ENCODE data around the gene NAPG.
"Not testable (repeated sequence)": the region's sequence is repeated elsewhere in the genome, so short reads cannot be mapped to it uniquely, and the experiment has no call there.

The NAPG gene

DNA sequence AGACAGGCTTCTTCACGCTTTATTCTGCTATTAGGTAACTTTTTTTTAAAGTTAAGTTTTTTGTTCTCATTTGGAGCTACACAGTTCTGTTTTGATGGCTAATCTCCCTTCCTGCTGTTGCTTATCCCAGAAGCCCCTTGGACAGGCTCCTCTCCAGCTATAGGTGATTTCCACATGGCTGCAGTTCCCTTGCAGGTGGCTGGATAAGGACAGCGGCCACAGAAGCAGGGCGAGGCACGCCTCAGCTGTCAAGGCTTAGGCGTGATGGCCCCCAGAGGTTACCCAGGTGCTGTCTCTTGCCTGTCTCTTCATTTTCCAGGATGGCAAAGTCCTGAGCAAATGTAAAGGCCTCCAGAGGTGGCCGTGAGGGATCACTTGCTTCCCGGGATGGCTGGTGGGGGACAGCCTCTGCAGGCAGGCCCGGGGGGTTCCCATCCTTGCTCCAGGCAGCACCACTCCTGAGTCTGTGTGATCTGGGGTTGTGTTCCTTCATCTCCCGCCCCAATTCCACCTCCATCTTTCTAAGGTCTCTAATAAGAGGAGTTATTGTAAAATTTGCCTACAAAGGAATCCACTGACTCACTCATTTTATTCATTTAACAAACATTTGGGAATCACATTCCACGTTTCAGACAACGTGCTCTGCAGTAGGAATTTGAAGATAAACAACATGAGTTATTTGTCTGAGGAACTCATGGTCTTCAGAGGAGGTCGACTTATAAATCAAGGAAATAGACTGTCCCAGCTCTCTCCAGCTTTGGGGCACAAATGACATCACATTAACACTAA, 53.4 kb downstream of the NAPG start:
- DNase-seq (ENCODE audit: low read depth in 2 of 2) = peak; percentile 42 to 51

DNA sequence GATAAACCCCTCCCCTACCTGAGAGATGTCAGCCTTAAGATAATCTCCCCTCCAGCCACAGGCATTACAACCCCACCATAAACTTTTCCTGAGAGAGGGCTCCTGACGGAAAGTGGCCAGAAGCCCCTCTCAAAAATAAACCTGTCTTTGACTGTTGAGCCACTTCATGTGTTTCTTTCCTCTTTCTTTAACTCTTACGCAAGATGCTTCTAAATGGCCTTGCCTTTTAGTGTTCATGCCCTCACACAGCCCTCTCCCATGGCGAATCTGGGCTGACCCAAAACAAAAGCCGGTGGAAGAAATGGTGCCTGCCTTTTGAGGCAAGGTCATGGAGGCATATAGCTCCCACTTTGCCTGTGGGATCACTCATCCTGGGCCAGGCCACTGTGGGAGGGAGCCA, 54.4 kb downstream of the NAPG start:
- no peak for DNase-seq (ENCODE audit: low read depth in 2 of 2)

DNA sequence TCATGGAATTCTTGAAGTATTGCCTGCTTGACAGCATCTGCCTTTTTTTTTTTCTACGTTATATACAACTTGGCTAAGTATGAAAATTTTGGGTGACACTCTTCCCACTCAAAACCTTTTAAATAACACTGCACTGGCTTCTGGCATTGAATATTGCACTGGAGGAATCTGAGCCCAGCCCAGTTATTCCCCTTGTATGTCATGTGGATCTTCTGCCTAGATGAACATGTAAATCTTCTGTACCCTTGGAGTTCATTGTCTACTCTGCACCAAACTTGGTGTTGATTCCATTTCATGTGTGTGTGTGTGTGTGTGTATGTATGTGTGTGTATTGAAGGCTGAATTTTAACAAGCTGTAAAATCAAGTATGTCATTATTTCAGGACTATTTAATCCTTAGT, 59.4 kb downstream of the NAPG start:
- DNase-seq (ENCODE audit: low read depth in 2 of 2) = no peak

DNA sequence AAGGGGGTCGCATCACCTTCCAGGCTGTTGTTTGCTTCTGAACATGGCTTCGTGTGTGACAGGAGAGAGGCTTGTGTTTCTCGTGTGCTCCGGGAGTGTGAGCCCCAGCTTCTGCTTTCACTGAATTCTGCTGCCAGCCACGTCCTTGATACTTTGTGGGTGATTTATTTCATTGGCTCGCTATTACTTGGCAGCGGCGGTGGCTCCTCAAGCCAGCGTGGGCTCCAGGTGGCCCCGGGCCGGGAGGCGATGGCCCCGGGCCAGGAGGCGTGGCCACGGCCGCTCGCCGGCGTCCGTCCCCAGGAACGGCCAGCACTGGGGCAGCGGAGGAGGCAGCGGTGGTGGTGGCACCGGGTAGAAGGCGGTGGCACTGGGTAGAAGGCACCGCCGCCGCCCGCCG, 63.1 kb downstream of the NAPG start:
- no peak for DNase-seq (ENCODE audit: low read depth in 2 of 2)

DNA sequence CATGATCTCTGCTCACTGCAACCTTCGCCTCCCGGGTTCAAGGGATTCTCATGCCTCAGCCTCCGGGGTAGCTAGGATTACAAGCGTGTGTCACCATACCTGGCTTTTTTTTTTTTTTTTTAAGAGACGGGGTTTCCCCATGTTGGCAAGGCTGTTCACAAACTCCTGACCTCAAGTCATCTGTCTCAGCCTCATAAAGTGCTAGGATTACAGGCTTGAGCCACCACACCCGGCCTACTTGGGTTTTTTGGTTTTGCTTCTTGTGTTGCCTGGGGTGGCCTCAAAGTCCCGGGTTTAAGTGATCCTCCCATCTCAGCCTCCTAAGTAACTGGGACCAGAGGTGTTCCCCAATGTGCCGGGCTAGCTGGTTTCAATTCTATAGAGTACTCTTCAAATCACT, 64.6 kb downstream of the NAPG start:
- DNase-seq (ENCODE audit: low read depth in 2 of 2) = no peak

DNA sequence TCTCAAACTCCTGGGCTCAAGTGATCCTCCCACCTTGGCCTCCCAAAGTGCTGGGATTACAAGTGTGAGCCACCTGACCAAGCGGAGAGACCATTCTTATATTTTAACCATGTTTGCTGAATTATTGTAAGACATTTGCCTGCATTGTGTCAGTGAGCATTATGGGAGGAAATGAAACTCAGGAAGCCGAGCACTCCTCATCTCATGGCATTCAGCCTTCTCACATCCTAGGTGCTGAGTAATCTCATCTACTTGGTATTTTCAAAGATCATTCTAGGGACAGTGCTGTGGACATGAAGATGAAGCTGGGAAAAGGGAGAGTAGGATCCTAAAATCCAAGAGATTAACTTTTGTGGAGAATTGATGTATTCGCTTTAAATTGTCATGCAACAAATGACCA, 66.1 kb downstream of the NAPG start:
- DNase-seq (ENCODE audit: low read depth in 2 of 2) = no peak

DNA sequence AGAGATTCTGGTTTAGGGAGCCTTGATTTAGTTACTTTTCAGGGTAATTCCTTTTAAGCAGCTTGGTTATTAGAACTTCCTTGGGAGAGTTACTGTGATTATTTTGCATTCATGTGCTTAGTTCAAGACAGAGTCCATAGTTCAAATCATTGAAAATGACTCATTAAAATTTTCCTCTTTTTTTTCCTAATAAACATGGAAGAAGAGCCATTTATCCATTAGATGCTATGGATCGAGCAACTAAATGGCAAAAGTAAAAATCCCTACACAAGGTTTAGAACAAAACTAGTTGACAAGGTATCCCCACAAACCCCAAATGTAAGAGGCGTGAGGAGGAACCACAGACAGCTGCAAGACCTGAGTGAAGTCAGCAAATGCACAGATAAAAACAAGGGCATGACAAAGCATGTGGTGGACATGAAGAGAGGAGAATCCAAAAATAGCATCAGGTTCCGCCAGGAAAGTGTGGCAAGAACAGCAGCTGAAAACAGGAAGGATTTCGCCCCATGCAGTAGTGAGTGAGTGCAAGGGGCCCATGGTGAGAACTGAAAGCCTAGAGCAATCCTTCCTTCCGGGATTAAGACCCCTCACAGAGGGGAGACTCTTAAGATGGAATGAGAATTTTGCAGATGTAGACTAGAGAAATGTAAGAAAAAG, 67.7 kb downstream of the NAPG start:
- not testable (repeated sequence) for DNase-seq (ENCODE audit: low read depth in 2 of 2)

DNA sequence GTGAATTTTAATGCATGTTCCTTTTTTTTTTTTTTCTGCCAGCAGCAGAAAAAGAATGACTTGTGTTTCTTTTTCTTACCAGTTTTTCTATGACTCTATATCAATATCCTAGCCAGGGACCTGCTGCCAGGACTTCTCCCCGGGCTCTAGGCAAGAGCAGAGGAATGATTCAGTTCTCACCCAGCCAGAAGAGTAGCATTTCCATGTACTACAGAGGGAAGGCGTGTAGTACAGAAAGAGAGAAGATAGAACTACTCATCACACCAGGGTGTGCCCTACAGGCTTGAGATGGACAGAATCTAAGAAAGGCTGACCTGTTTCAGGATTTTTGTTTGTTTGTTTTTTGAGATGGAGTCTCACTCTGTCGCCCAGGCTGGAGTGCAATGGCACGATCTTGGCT, 70.1 kb downstream of the NAPG start:
- DNase-seq (ENCODE audit: low read depth in 2 of 2) = not testable (repeated sequence)

DNA sequence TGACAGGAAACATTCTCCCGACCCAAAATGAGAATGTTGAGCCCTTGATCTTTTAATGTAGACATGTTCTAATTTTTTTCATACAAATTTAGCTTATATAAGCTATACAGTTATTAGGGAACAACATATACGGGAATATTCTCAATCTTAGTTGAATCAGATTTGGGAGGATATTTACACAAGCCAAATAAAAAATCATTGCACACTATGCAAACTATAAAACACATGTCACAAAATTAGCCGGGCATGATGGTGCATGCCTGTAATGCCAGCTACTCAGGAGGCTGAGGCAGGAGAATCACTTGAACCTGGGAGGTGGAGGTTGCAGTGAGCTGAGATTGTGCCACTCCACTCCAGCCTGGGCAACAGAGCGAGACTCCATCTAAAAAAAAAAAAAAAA, 71.9 kb downstream of the NAPG start:
- DNase-seq (ENCODE audit: low read depth in 2 of 2) = not testable (repeated sequence)

DNA sequence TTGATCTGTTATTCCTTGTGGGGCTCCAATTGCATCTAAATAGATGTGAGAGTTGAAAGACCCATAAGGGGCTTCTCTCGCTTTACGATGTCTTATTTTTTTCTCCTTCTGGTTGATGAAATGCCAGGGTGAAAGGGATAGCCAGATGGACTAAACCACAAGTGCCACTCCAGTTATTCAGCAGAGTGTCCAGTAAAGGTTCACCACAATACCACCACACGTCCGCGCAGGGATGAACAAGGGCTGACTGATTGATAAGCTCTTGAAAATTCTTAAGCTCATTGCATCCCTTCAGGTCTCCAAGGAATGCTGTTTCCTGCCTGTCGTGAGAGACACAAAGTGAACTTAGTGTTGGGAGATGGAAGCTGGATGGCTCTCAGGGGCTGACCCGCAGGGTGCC, 74.9 kb downstream of the NAPG start:
- DNase-seq (ENCODE audit: low read depth in 2 of 2) = not testable (repeated sequence)

All from fibroblast of skin of left biceps (primary cell).